Mammary microvascular endothelial cell (primary cell): ENCODE results near the gene COX6B1. TPM values are rescaled to one million over a fixed set of nuclear protein-coding genes. Genes with fewer than 3 reads are reported as not detected.

ENCODE experiments used
- total RNA-seq: library from RNA; depleted of rRNA; stranded (reverse); fragments of >200 nt; gene quantifications from 2 replicates; pipeline ENCODE4 v1.2.3, GENCODE V29; 2015

The COX6B1 gene, protein sequence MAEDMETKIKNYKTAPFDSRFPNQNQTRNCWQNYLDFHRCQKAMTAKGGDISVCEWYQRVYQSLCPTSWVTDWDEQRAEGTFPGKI
- 571 and 586 TPM in 2 replicates for total RNA-seq

DNA sequence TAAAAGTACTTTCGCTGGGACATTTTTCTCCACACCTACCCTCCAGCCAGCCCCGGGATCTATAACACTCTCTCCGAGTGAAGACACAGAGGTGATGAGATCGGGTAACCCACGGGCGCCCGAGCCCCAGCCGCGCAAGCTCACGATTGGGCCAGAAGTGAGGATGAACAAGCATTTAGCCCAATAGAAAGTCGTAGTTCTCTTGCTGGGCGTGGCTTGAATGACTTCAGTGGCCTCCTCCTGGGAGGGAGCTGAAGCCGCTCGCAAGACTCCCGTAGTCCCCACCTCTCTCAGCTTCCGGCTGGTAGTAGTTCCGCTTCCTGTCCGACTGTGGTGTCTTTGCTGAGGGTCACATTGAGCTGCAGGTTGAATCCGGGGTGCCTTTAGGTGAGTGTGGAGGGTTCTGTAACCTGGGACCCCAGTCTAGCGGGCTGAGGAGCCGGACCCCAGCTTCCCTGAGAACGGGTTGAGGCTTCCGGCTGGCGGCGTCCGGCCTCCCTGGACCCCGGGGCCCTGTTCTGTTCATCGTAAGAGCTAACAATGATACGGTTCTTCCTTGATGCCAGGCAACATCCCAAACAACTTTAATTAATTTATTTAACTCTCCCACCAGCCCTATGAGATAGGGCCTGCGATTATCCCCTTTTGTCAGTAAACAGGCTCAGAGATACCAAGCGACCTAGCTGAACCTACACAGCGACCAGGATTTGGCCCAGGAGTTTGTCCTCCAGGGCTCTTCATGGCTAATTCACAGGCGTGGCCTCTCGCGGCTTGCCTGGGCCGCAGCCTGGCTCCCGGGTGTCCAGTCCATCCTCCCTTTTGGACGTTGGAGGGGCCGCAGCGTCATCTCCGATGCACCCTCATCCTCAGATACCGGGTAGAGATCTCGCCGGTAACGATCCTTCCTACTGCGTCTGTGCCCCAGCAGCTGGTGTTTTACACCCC, at the start of gene COX6B1:
COX6B1 (plus strand) TSS at position 307 of the 945 bp plus-strand sequence. CDS start 2,921 bp downstream, outside the sequence.

DNA sequence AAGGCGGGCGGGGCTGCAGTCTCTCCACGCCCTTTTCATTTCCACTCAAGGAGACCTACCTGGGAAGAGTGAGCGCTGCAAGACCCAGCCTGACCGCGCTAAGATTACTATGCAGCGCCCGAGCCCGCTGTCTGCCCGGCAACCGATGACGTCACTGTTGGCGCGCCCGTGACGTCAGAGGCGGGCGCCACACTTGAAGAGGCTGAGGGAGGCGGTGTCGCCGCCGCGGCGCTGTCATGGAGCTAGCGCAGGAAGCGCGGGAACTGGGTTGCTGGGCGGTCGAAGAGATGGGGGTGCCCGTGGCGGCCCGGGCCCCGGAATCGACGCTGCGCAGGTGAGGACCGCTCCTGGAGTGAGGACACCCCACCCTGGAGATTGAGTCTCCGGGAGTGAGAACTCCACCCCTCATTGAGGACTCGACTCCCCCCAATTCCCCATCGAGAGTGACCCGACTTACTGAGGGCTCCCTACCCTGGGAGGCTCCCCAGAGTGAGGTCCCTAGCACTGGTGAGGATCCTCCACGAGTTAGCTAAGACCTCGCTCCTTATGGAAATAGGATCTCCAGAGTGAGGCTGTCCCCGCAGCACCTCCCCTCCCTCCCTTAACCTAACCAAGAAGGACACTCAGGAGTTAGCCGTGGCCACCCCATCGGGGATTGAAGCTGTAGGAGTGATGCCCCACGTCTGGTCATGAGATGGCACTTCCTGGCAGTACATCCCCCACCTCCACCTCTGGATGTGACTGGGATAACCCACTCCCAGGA, 35.4 kb upstream of the COX6B1 start, which contains the start of gene HAUS5:
HAUS5 (plus strand) TSS at position 177 of the 763 bp plus-strand sequence; CDS start at position 237, 60 bp downstream.

DNA sequence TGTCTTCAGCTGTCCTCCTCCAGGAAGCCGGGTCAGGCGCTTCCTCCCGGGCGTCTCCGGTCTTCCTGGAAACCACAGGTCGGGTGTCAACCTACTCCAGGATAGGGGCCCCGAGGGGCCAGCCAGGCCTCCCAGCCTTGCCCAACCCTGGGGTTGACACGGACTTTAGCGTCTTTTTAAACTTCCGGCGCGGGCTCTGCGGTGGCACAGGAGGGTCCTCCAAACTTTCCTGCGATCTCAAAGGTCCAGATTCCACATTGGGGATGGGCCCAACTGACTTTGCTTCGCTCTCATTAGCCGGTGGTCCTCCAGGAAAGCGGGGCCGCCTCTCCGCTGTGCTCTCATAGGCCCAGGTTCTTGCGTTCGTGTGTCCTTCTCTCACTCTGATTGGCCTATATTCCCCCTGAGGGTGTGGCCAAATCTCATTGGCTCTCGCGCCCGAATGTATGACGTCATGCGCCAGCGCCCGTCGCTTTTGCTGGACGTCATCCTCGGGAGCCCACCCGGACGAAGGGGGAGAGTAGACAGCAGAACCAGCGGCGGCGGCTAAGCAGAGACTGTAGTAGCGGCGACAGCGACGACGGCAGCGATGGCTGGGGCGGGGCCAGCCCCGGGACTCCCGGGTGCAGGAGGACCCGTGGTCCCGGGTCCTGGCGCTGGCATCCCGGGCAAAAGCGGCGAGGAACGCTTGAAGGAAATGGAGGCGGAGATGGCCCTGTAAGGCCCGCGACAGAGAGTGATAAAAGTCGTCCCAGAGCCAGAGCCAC, 19.4 kb upstream of the COX6B1 start, which contains the start of gene RBM42:
RBM42 (plus strand) TSS at position 472 of the 767 bp plus-strand sequence; CDS start at position 590, 118 bp downstream.

DNA sequence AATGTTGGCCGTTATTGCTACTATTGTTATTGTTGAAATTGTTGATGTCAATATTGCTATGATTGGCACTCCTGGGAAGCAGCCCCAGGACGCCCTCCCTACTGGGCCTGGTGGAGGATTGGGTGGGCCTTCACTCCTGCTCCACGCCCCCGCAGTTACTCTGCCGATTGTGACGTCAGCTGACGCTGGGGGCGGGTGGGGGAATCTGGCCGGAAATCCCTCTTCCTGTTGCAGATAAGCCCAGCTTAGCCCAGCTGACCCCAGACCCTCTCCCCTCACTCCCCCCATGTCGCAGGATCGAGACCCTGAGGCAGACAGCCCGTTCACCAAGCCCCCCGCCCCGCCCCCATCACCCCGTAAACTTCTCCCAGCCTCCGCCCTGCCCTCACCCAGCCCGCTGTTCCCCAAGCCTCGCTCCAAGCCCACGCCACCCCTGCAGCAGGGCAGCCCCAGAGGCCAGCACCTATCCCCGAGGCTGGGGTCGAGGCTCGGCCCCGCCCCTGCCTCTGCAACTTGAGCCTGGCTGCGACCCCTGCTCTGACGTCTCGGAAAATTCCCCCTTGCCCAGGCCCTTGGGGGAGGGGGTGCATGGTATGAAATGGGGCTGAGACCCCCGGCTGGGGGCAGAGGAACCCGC, 6.5 kb upstream of the COX6B1 start, which contains the start of gene ETV2:
ETV2 (plus strand) TSS at position 231 of the 637 bp plus-strand sequence. CDS start 716 bp downstream, outside the sequence.

DNA sequence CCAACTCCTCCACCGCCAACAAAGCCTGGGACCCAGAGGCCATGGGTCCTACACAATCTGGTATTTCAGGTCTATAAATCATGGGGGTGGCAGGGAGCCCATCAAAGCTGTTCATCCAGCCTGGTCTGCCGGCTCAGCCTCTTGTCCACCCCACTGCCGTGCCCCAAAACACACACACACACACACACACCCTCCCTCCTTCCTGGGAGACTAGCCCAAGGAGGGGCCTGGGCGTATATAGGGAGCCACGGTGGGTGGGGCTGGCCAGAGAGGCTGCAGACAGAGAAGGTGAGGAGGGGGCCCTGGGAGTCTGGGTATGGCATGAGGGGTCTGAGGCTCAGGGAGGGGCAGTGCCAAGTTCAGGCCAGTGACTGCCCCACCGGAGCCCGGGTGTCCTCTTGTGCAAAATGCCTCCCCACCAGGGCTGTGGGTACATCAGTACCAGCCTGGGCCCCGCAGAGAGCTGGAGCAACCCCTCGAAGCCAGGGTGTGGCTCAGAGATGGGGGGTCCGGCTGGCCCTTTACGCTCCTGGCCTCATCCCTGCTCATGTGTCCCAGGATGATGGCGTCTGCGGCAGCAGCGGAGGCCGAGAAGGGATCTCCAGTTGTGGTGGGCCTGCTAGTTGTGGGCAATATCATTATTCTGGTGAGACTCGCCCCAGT, 18.3 kb downstream of the COX6B1 start, which contains the start of gene UPK1A:
UPK1A (plus strand) TSS at position 267 of the 663 bp plus-strand sequence; CDS start at position 563, 296 bp downstream.

DNA sequence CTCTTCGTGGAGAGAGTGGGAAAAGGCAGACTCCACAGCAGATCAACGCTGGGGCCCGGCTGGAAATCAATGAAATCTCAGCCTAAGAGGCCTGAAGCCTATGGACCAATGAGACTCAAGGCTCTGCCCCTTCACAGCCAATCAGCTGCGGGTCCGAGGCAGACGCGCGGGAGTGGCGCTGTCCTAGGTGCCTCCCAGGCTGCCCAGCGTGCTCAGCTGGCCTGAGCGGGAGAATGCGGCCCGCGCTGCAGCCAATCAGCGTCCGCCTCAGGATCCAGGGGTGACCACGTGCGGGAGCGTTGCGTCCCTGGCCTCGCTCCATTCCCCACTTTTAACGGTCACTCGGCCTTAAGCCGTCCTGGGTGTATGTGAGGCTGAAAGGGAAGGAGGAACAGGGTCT, 56.1 kb downstream of the COX6B1 start, which contains the start of gene ZBTB32:
ZBTB32 (plus strand) TSS at position 341 of the 400 bp plus-strand sequence. CDS start 10,069 bp downstream, outside the sequence.

Other genes with a start within 250 kb of the COX6B1 start
- not detected in 2 replicates for gene FFAR2, start 200.1 kb upstream of the COX6B1 start, total RNA-seq
- not detected in 2 replicates for gene KRTDAP, start 157.9 kb upstream of the COX6B1 start, total RNA-seq
- gene DMKN, start 134.7 kb upstream of the COX6B1 start, total RNA-seq = not detected in 2 replicates
- not detected in 2 replicates for gene SBSN, start 120.0 kb upstream of the COX6B1 start, total RNA-seq
- gene GAPDHS, start 114.9 kb upstream of the COX6B1 start, total RNA-seq = not detected in 2 replicates
- gene TMEM147, start 102.7 kb upstream of the COX6B1 start, total RNA-seq = 97.0 and 97.3 TPM in 2 replicates
- gene ATP4A, start 84.7 kb upstream of the COX6B1 start, total RNA-seq = not detected in 2 replicates
- not detected in 2 replicates for gene PMIS2, start 62.1 kb upstream of the COX6B1 start, total RNA-seq
- 13.0 and 13.1 TPM in 2 replicates for gene HAUS5, start 35.6 kb upstream of the COX6B1 start, total RNA-seq
- gene RBM42, start 19.3 kb upstream of the COX6B1 start, total RNA-seq = 93.7 and 102 TPM in 2 replicates
- 0.30 and 0.87 TPM in 2 replicates for gene ETV2, start 6.6 kb upstream of the COX6B1 start, total RNA-seq
- gene UPK1A, start 18.2 kb downstream of the COX6B1 start, total RNA-seq = not detected in 2 replicates
- not detected in 2 replicates for gene ZBTB32, start 56.2 kb downstream of the COX6B1 start, total RNA-seq
- 8.9 and 10.5 TPM in 2 replicates for gene KMT2B, start 69.7 kb downstream of the COX6B1 start, total RNA-seq
- gene IGFLR1, start 94.1 kb downstream of the COX6B1 start, total RNA-seq = 14.1 and 16.2 TPM in 2 replicates
- gene U2AF1L4, start 97.1 kb downstream of the COX6B1 start, total RNA-seq = 2.1 and 2.7 TPM in 2 replicates
- gene PSENEN, start 97.3 kb downstream of the COX6B1 start, total RNA-seq = 17.9 and 32.1 TPM in 2 replicates
- 8.8 and 12.2 TPM in 2 replicates for gene LIN37, start 100.3 kb downstream of the COX6B1 start, total RNA-seq
- 0.25 TPM in 1 of 2 replicates, not detected in the other for gene HSPB6, start 108.7 kb downstream of the COX6B1 start, total RNA-seq
- 9.4 and 13.3 TPM in 2 replicates for gene PROSER3, start 109.9 kb downstream of the COX6B1 start, total RNA-seq
- 2.1 and 2.6 TPM in 2 replicates for gene ARHGAP33, start 127.2 kb downstream of the COX6B1 start, total RNA-seq
- gene PRODH2, start 164.5 kb downstream of the COX6B1 start, total RNA-seq = not detected in 2 replicates
- not detected in 2 replicates for gene NPHS1, start 204.2 kb downstream of the COX6B1 start, total RNA-seq
- gene KIRREL2, start 208.6 kb downstream of the COX6B1 start, total RNA-seq = not detected in 2 replicates
- 3.9 and 7.4 TPM in 2 replicates for gene APLP1, start 220.3 kb downstream of the COX6B1 start, total RNA-seq